WERI-Rb-1 (cell line): Measurements from ENCODE around the gene GNAQ.

ENCODE experiments used
- DNase-seq: peaks from one replicate; pipeline ENCODE4 v3.0.0-alpha.2; 2020
- H3K27ac ChIP-seq: fragments of 250-450 bp; sonication (Bioruptor Pico); 2 replicates; pipeline ENCODE4 v1.5.1; 2020; ENCODE audit warnings: mild to moderate bottlenecking, moderate library complexity
- H3K27me3 ChIP-seq: fragments of 250-450 bp; sonication (Bioruptor Pico); 2 replicates; pipeline ENCODE4 v1.5.1; 2021; ENCODE audit warnings: mild to moderate bottlenecking, low read depth, moderate library complexity; ENCODE audit not compliant: insufficient read depth, severe bottlenecking
- H3K36me3 ChIP-seq: fragments of 250-450 bp; sonication (Bioruptor Pico); 2 replicates; pipeline ENCODE4 v1.5.1; 2020; ENCODE audit warnings: mild to moderate bottlenecking, moderate library complexity
- H3K4me3 ChIP-seq: 2 replicates; pipeline ENCODE4 v1.5.1; 2011; ENCODE audit warnings: low read depth, mild to moderate bottlenecking, control low read depth, low read length
- H3K9me3 ChIP-seq: fragments of 250-450 bp; sonication (Bioruptor Pico); 2 replicates; pipeline ENCODE4 v1.5.1; 2021; ENCODE audit warnings: mild to moderate bottlenecking, moderate library complexity; ENCODE audit not compliant: severe bottlenecking
- CTCF ChIP-seq: IDR thresholded peaks from 2 replicates; pipeline ENCODE4 v1.5.1; 2011; ENCODE audit warnings: low read depth, mild to moderate bottlenecking, control low read depth, inconsistent platforms, low read length

The GNAQ gene

GRCh38 chr9:77896938-77897667, 134.5 kb downstream of the GNAQ start:
- H3K36me3 ChIP-seq, result no peaks in the 10 kb centered on the region
- no peak overlapping the region for H3K27ac ChIP-seq
- no peaks in the 10 kb centered on the region for H3K27me3 ChIP-seq
- no peak for DNase-seq
- no peaks in the 10 kb centered on the region for H3K9me3 ChIP-seq
- TF ChIP-seq CTCF, result peak; percentile 40; the same call in 1 of the 2 replicates
- H3K4me3 ChIP-seq, result no peak overlapping the region

GRCh38 chr9:77896269-77896937, 135.2 kb downstream of the GNAQ start:
- Histone ChIP-seq H3K27me3 (no peaks in the 10 kb centered on the region), H3K9me3 (no peaks in the 10 kb centered on the region), H3K36me3 (no peaks in the 10 kb centered on the region), H3K27ac (no peak overlapping the region), H3K4me3 (no peak overlapping the region)
- no peak for DNase-seq
- TF ChIP-seq CTCF, result no peak

GRCh38 chr9:77893706-77894105, 137.9 kb downstream of the GNAQ start:
- TF ChIP-seq CTCF, result no peak
- DNase-seq, result no peak
- H3K27me3 ChIP-seq, result no peaks in the 10 kb centered on the region
- H3K36me3 ChIP-seq, result no peaks in the 10 kb centered on the region
- H3K27ac ChIP-seq, result no peak overlapping the region
- no peak overlapping the region for H3K4me3 ChIP-seq
- H3K9me3 ChIP-seq, result no peaks in the 10 kb centered on the region

- DNase-seq, result no peak
- no peak overlapping the region for H3K4me3 ChIP-seq
- no peaks in the 10 kb centered on the region for H3K36me3 ChIP-seq
- H3K27ac ChIP-seq, result no peak overlapping the region
- no peaks in the 10 kb centered on the region for H3K27me3 ChIP-seq
- no peaks in the 10 kb centered on the region for H3K9me3 ChIP-seq
- no peak for TF ChIP-seq CTCF
Measured at GRCh38 chr9:77892955-77893514, 138.6 kb downstream of the GNAQ start.

- H3K9me3 ChIP-seq, result no peaks in the 10 kb centered on the region
- no peak overlapping the region for H3K4me3 ChIP-seq
- H3K27ac ChIP-seq, result no peak overlapping the region
- DNase-seq, result no peak
- no peak for TF ChIP-seq CTCF
- H3K36me3 ChIP-seq, result no peaks in the 10 kb centered on the region
- H3K27me3 ChIP-seq, result no peaks in the 10 kb centered on the region
Measured at GRCh38 chr9:77892171-77892570, 139.4 kb downstream of the GNAQ start.
